AG04450 (cell line): ENCODE data around the gene CNKSR3. TPM values are rescaled to one million over a fixed set of nuclear protein-coding genes. Genes with fewer than 3 reads are reported as not detected.

Experiments used
- CTCF ChIA-PET: fragments of 300-600, 350-600 bp; formaldehyde crosslinking; extraction: SDS; loops from one replicate; lab custom pipeline; 2022; ENCODE audit warnings: antibody characterized with exemption, inconsistent platforms; lab: Charles Lee
- POLR2A ChIA-PET: fragments of 350-600 bp; formaldehyde crosslinking; extraction: SDS; loops from one replicate; lab custom pipeline; 2021; ENCODE audit warnings: antibody characterized with exemption, inconsistent platforms; lab: Yijun Ruan, JAX
- DNase-seq: peaks from one replicate; pipeline ENCODE4 v3.0.0-alpha.2; 2011; ENCODE audit warnings: low read depth, low spot score
- H3K27ac ChIP-seq: one replicate; pipeline ENCODE4 v1.5.1; 2012; ENCODE audit warnings: low read depth, low read length, control low read depth
- H3K27me3 ChIP-seq: one replicate; pipeline ENCODE4 v1.6.0; 2012; ENCODE audit warnings: low read length; ENCODE audit not compliant: control insufficient read depth, insufficient read depth
- H3K4me3 ChIP-seq: 2 replicates; pipeline ENCODE4 v1.5.1; 2011; ENCODE audit warnings: mild to moderate bottlenecking, low read depth, low read length, control low read depth
- H3K9me3 ChIP-seq: 2 replicates; pipeline ENCODE4 v1.5.1; 2012; ENCODE audit warnings: low read length; ENCODE audit not compliant: control insufficient read depth, insufficient read depth
- polyA plus RNA-seq: library from polyadenylated mRNA; depleted of rRNA; stranded (reverse); fragments of >200 nt; gene quantifications from 2 replicates; pipeline ENCODE4 v1.2.3, GENCODE V29; 2011
- TF ChIP-seq, protein P1 (sequence below): IDR thresholded peaks from 2 replicates; pipeline ENCODE4 v1.5.1; 2011; ENCODE audit warnings: low read depth, low read length, control low read depth, inconsistent platforms

CNKSR3 gene
- polyA plus RNA-seq, 1 experiment = 8.6 TPM

DNA sequence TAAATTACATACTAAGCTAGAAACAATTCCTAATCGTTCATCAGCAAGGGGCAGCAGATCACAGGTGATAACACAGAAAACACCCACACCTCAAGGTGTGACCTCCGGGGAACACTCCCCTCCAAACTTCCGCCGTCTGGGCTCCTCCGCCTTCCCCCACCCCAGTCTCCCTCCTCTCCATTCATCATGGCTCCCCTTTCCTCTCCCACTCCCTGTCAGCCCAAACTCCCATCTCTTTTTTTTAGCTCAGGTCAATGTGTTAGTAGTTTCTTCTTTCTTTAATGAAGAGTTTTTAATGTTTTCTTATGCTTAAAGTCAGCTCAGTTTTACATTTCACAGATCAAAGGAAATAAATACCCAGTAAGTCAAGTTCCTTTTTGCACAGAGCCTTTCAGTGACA, 20.7 kb downstream of the CNKSR3 start:
- H3K27me3 ChIP-seq = no peaks in the 10 kb centered on the region
- TF ChIP-seq, protein P1, sequence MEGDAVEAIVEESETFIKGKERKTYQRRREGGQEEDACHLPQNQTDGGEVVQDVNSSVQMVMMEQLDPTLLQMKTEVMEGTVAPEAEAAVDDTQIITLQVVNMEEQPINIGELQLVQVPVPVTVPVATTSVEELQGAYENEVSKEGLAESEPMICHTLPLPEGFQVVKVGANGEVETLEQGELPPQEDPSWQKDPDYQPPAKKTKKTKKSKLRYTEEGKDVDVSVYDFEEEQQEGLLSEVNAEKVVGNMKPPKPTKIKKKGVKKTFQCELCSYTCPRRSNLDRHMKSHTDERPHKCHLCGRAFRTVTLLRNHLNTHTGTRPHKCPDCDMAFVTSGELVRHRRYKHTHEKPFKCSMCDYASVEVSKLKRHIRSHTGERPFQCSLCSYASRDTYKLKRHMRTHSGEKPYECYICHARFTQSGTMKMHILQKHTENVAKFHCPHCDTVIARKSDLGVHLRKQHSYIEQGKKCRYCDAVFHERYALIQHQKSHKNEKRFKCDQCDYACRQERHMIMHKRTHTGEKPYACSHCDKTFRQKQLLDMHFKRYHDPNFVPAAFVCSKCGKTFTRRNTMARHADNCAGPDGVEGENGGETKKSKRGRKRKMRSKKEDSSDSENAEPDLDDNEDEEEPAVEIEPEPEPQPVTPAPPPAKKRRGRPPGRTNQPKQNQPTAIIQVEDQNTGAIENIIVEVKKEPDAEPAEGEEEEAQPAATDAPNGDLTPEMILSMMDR = no peak
- H3K9me3 ChIP-seq = no peaks in the 10 kb centered on the region
- POLR2A ChIA-PET = no interaction called here
- CTCF ChIA-PET = interaction anchor here (1.1 to 3.8 kb wide), 2 partner anchors 11 to 316 kb away, joined by 4 to 28 read pairs; no protein-coding TSS in a partner anchor
- H3K27ac ChIP-seq = no peak overlapping the region
- H3K4me3 ChIP-seq = no peak overlapping the region
- no peak for DNase-seq

DNA sequence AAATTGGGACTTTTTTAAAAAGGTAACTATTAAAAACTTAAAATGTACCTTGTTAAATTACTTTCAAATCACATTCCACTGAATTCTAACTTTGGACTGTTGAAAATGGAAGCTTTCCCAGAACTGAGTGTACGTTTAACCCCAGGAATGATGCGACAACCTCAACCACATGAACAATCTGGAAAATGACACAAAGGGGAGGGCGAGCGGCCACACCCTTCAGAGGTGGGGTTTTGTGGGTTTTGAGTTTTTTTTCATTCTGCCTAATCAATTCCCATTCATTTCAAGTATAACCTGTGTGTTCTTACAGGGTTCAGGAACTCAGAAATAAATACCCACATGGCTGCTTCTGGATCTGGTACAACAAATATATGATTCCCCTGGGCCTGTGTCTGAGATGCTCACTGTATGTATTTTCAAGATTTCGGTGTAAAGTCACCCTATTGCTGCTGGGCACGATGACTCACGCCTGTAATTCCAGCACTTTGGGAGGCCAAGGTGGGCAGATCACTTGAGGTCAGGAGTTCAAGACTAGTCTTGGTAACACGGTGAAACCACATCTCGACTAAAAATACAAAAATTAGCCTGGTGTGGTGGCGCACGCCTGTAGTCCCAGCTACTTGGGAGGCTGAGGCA, 21.6 kb downstream of the CNKSR3 start:
- no peak for DNase-seq
- H3K4me3 ChIP-seq = no peak overlapping the region
- H3K27me3 ChIP-seq = no peaks in the 10 kb centered on the region
- H3K9me3 ChIP-seq = no peaks in the 10 kb centered on the region
- CTCF ChIA-PET = interaction anchor here (3.8 kb wide), 1 partner anchor 12 kb away, joined by 28 read pairs; no protein-coding TSS in a partner anchor
- TF ChIP-seq, protein P1 = no peak
- POLR2A ChIA-PET = no interaction called here
- H3K27ac ChIP-seq = no peak overlapping the region

DNA sequence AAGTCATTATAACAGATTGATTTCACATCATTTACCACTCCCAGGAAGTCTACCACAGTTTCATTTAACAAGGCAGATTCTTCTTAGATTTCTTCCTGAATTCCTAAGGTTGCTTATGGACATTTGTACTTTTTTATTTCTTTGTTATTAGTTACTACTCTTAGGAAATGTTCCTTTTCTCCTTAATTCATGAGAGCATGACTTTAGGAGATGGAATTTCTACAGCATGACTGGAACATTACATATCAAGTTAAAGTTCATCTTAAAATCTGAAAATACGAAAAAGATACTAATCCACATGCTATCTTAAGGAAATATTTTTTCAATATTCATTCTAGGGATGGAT, 22.3 kb downstream of the CNKSR3 start:
- no peak for DNase-seq
- ChIA-PET CTCF (no interaction called here), POLR2A (no interaction called here)
- H3K27me3 ChIP-seq = no peaks in the 10 kb centered on the region
- no peak overlapping the region for H3K27ac ChIP-seq
- H3K4me3 ChIP-seq = no peak overlapping the region
- no peaks in the 10 kb centered on the region for H3K9me3 ChIP-seq
- TF ChIP-seq, protein P1 = no peak

DNA sequence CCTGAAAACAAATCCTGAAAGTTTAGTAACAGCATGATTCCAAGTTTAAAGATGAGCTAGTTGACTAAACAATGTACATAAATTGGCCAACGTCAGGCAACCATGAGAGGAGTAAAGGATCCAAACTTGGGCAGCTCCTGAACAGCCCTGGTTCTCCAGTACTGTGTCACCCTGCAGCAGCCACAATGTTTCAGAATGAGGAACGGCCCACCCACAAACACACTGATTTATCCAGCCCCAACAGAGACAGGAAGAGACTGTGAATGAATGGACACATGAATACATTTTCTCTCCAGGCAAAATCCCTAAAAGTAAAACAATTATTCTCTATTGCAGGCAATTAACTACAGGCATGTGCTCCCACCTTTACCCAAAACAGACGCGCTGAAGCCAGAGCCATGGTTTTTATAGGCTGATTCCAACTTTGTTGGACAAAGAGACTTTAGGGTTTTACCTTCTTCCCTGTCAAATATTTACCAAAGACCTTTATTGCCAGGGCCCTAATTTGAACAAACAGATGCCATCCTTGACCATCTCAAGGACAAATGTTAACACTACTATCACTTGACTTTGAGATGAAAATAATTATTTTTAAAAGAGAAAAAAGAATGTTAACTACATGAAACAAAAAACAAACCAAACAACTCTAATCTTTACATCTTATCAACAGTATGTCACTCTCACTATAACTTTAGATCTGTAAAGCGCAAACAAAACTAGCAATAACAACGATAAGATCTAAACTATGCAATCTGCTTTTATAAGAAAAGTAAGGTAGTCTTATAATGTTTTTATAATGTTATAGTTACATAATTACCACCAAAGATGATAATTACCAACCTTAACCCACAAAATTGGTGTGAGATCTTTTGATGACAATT, 22.9 kb downstream of the CNKSR3 start:
- Histone ChIP-seq H3K4me3 (no peak overlapping the region), H3K27ac (no peak overlapping the region), H3K9me3 (no peaks in the 10 kb centered on the region), H3K27me3 (no peaks in the 10 kb centered on the region)
- no peak for DNase-seq
- ChIA-PET CTCF (no interaction called here), POLR2A (no interaction called here)
- TF ChIP-seq, protein P1 = no peak

DNA sequence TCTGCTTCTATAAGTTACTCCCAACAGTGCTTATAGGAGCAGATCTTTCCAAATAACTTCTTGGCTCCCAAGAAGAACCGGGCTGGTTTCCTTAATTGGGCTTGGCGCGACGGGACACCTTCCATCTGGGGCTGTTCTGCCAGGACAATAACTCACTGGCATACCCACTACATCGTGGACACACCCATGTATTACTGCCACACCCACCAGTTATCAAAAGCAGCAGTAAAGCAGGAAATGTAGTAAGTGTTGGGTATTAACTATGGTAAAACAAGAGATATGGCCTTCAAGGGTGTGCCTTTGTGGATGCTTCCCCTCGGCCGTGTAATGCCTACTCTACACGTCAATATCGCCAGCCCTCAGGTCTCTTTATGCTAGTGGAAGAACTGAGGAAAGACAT, 24.7 kb downstream of the CNKSR3 start:
- DNase-seq = no peak
- CTCF ChIA-PET = no interaction called here
- H3K27ac ChIP-seq = no peak overlapping the region

More for the DNA sequence above, 24.7 kb downstream of the CNKSR3 start:
- Histone ChIP-seq H3K27me3 (no peaks in the 10 kb centered on the region), H3K4me3 (no peak overlapping the region), H3K9me3 (no peaks in the 10 kb centered on the region)
- POLR2A ChIA-PET = no interaction called here
- TF ChIP-seq, protein P1 = no peak
